Endodermal cell (in vitro differentiated cells): Measurements from ENCODE around the gene NEUROG2. TPM values are rescaled to one million over a fixed set of nuclear protein-coding genes. Genes with fewer than 3 reads are reported as not detected.

Experiments used
- DNase-seq: peaks from one replicate; pipeline ENCODE4 v3.0.0-alpha.2; 2017
- H3K27ac ChIP-seq: 2 replicates; pipeline ENCODE4 v1.5.1; 2013; ENCODE audit warnings: mild to moderate bottlenecking, low read depth, low read length, moderate library complexity
- H3K27me3 ChIP-seq: 2 replicates; pipeline ENCODE4 v1.6.1; 2013; ENCODE audit warnings: mild to moderate bottlenecking, low read length, moderate library complexity; ENCODE audit not compliant: insufficient read depth, control insufficient read depth, poor library complexity, severe bottlenecking
- H3K36me3 ChIP-seq: 2 replicates; pipeline ENCODE4 v1.7.0; 2013; ENCODE audit warnings: mild to moderate bottlenecking, low read length, moderate library complexity; ENCODE audit not compliant: control insufficient read depth, insufficient read depth
- H3K4me1 ChIP-seq: one replicate; pipeline ENCODE4 v1.7.0; 2013; ENCODE audit warnings: low read length; ENCODE audit not compliant: control insufficient read depth, insufficient read depth
- H3K4me3 ChIP-seq: 2 replicates; pipeline ENCODE4 v1.5.1; 2013; ENCODE audit warnings: mild to moderate bottlenecking, low read length, moderate library complexity
- H3K9ac ChIP-seq: 2 replicates; pipeline ENCODE4 v1.6.1; 2013; ENCODE audit warnings: mild to moderate bottlenecking, low read length, moderate library complexity; ENCODE audit not compliant: poor library complexity, severe bottlenecking; ENCODE audit errors: extremely low read depth
- H3K9me3 ChIP-seq: 2 replicates; pipeline ENCODE4 v1.6.1; 2013; ENCODE audit warnings: mild to moderate bottlenecking, low read length, moderate library complexity; ENCODE audit not compliant: control insufficient read depth
- H3K27ac Mint-ChIP-seq: 2 replicates; pipeline ENCODE4 v1.8.0; 2020; ENCODE audit warnings: mixed read lengths
- H3K27me3 Mint-ChIP-seq: 2 replicates; pipeline ENCODE4 v1.8.0; 2021; ENCODE audit warnings: mild to moderate bottlenecking, mixed read lengths; ENCODE audit not compliant: insufficient read depth
- H3K36me3 Mint-ChIP-seq: 2 replicates; pipeline ENCODE4 v1.8.0; 2020; ENCODE audit warnings: low read depth, mixed read lengths
- H3K4me1 Mint-ChIP-seq: 2 replicates; pipeline ENCODE4 v1.8.0; 2020; ENCODE audit warnings: mixed read lengths
- H3K4me3 Mint-ChIP-seq: 2 replicates; pipeline ENCODE4 v1.8.0; 2020; ENCODE audit warnings: mild to moderate bottlenecking, moderate library complexity, mixed read lengths
- H3K9me3 Mint-ChIP-seq: 2 replicates; pipeline ENCODE4 v1.8.0; 2020; ENCODE audit warnings: mild to moderate bottlenecking, mixed read lengths
- WGBS, 2 experiments: methylation state at CpG; one replicate each; pipeline versions ENCODE4 v1.1.5 to v1.1.7; 2013; ENCODE audit warnings: missing lambda C conversion rate in 2 of 2, mixed read lengths in 1 of 2; ENCODE audit not compliant: insufficient coverage in 1 of 2, insufficient read length in 1 of 2; 5-methylcytosine and 5-hydroxymethylcytosine counted together
- total RNA-seq, 2 donors: library from RNA; stranded (reverse); fragmentation: NEBNext Ultra II Directional in 1 of 2; extraction: Animal tissue kit (Norgen Biotek cat#: 25700) in 1 of 2; gene quantifications; 2 replicates in 1 of 2; 3 replicates in 1 of 2; pipeline ENCODE4 v1.2.1, GENCODE V29; 2021
- TF ChIP-seq, protein P1 (sequence below): fragments of 200-600 bp; sonication (generic); conservative IDR thresholded peaks from 2 replicates; pipeline ENCODE4 v1.5.0; 2021; ENCODE audit warnings: antibody characterized with exemption, mild to moderate bottlenecking

NEUROG2 gene
- total RNA-seq, 2 donors from 2014 or later = 0.11 TPM; not detected in 1

DNA sequence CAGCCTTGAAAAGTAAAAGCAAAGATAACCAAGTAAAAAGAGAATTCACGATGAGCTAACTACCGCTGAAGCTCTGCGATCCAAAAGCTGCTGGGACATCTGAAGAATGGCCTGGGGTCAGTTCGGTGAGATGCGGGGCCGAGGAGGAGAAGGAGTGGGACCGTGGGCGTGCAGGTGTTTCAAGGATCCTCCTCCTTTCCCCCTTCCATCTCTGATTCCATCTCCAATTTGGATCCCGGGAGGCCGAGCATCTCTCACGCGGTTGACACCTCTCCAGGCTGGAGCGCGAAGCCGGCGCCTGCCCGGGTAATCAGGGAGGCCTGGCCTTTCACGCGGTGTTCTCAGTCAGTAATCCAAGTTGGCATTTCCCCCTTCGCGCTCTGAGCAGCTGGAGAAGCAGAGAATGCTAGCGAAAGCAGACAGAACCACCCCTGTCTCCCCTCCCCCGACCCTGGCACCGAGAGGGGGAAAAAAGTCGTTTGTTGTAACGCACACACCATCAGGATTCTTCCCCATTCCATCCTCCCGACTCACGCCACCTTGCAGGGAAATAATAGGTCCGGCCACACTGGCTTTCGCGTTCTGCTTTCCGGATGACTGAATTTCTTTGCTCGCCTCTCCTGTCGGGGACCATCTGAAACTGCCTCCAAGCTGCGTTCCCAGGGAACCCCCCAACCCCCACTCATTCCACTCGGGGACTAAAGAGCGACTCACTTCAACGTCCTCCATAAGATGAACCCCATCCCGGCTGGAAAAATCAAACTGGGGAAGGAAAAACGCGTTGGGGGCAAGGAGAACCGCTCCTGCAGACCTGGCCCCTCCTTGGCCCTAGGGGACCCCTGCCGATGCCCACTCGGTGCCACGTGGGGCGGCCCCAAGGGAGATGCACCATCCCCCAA is 6.5 kb downstream of the NEUROG2 start:
- WGBS, 2 experiments = 0 to 3% methylated on average over 15 to 46 of the region's 46 CpGs
- TF ChIP-seq, protein P1, sequence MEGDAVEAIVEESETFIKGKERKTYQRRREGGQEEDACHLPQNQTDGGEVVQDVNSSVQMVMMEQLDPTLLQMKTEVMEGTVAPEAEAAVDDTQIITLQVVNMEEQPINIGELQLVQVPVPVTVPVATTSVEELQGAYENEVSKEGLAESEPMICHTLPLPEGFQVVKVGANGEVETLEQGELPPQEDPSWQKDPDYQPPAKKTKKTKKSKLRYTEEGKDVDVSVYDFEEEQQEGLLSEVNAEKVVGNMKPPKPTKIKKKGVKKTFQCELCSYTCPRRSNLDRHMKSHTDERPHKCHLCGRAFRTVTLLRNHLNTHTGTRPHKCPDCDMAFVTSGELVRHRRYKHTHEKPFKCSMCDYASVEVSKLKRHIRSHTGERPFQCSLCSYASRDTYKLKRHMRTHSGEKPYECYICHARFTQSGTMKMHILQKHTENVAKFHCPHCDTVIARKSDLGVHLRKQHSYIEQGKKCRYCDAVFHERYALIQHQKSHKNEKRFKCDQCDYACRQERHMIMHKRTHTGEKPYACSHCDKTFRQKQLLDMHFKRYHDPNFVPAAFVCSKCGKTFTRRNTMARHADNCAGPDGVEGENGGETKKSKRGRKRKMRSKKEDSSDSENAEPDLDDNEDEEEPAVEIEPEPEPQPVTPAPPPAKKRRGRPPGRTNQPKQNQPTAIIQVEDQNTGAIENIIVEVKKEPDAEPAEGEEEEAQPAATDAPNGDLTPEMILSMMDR = no peak
- peaks cover 5% of the 10 kb centered on the region for H3K4me1 ChIP-seq
- H3K27me3 Mint-ChIP-seq = peaks cover 98% of the 10 kb centered on the region
- H3K36me3 ChIP-seq = no peaks in the 10 kb centered on the region
- peak overlapping the region; percentile 38 for H3K4me3 ChIP-seq
- no peaks in the 10 kb centered on the region for H3K36me3 Mint-ChIP-seq
- H3K27ac Mint-ChIP-seq = no peak overlapping the region
- H3K27me3 ChIP-seq = peaks cover 100% of the 10 kb centered on the region
- no peaks in the 10 kb centered on the region for H3K9me3 Mint-ChIP-seq
- H3K4me1 Mint-ChIP-seq = peaks cover 22% of the 10 kb centered on the region
- peak overlapping the region; percentile 17 for H3K4me3 Mint-ChIP-seq
- DNase-seq = peak; percentile 78
- H3K9me3 ChIP-seq = no peaks in the 10 kb centered on the region
- H3K9ac ChIP-seq = no peak overlapping the region
- no peak overlapping the region for H3K27ac ChIP-seq

DNA sequence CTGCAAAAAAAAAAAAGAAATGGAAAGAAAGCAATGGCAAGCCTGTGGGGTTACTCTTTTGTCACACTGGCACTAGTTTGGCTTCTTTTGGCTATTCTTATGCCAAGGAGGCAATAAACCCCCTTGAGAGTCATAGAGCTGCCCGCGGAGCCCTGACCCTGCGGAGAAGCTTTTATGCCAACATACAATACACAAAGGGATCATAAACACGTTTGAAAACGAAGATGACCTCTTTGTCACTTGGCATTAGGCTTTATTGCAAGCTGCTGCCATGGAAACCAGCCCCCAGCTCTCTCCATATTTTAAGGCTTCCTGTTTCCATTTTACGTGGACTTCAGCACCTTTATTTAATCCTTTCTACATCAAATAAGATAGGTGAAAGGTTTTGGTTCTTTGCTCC is 7.6 kb downstream of the NEUROG2 start:
- Histone ChIP-seq H3K27me3 (peaks cover 100% of the 10 kb centered on the region), H3K4me1 (peaks cover 5% of the 10 kb centered on the region), H3K9ac (no peak overlapping the region), H3K36me3 (no peaks in the 10 kb centered on the region), H3K27ac (no peak overlapping the region), H3K9me3 (no peaks in the 10 kb centered on the region), H3K4me3 (no peak overlapping the region)
- TF ChIP-seq, protein P1 = no peak
- peaks cover 96% of the 10 kb centered on the region for H3K27me3 Mint-ChIP-seq
- H3K9me3 Mint-ChIP-seq = no peaks in the 10 kb centered on the region
- peaks cover 18% of the 10 kb centered on the region for H3K4me1 Mint-ChIP-seq
- H3K36me3 Mint-ChIP-seq = no peaks in the 10 kb centered on the region
- WGBS, 2 experiments = 0 to 6% methylated on average over 3 to 5 of the region's 6 CpGs
- no peak overlapping the region for H3K4me3 Mint-ChIP-seq
- no peak for DNase-seq
- no peak overlapping the region for H3K27ac Mint-ChIP-seq

DNA sequence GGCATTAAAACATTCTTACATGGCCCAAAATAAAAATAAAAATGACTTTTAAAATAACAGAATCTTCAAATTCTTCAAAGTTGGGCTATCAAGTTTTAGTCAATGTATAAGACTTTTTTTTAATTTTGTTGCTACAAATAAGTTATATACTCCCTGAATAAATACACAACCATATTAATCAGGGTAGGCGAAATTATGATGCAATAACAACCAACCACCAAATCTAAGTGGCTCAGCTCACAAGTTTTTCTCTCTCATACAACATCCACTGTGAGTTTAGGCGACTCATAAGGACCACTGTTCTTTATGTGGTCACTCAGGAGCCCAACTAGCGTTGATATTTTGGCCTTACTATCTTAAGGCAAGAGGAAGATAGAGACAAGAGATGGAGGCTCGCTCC is 11.2 kb downstream of the NEUROG2 start:
- Mint-ChIP-seq H3K4me3 (no peak overlapping the region), H3K27me3 (peaks cover 80% of the 10 kb centered on the region), H3K27ac (no peak overlapping the region), H3K4me1 (peaks cover 7% of the 10 kb centered on the region), H3K9me3 (no peaks in the 10 kb centered on the region), H3K36me3 (no peaks in the 10 kb centered on the region)
- H3K27ac ChIP-seq = no peak overlapping the region
- no peaks in the 10 kb centered on the region for H3K9me3 ChIP-seq
- no peak overlapping the region for H3K9ac ChIP-seq
- no peaks in the 10 kb centered on the region for H3K36me3 ChIP-seq
- no peak overlapping the region for H3K4me3 ChIP-seq
- peaks cover 79% of the 10 kb centered on the region for H3K27me3 ChIP-seq
- DNase-seq = no peak
- 89 to 93% methylated on average over 3 to 4 of the region's 4 CpGs for WGBS, 2 experiments
- TF ChIP-seq, protein P1 = no peak
- peaks cover 1% of the 10 kb centered on the region for H3K4me1 ChIP-seq
